SK-N-SH (cell line): ENCODE data around the gene OR2H2. TPM values are rescaled to one million over a fixed set of nuclear protein-coding genes. Genes with fewer than 3 reads are reported as not detected.
A peak's percentile ranks its signal among the peaks of the same experiment; 100 is the strongest.

Source experiments
- CTCF ChIA-PET: fragments of 300-600, 350-600 bp; formaldehyde crosslinking; extraction: SDS; loops from one replicate; lab custom pipeline; 2021; lab: Yijun Ruan, JAX
- POLR2A ChIA-PET: fragments of 350-600 bp; sonication (Branson Sonifier 250); formaldehyde crosslinking; extraction: SDS; loops from one replicate; lab custom pipeline; 2020; ENCODE audit warnings: antibody characterized with exemption, inconsistent platforms; lab: Yijun Ruan, JAX
- DNase-seq: peaks from one replicate; pipeline ENCODE4 v3.0.0; 2012
- H2AFZ ChIP-seq: fragments of 200-600 bp; sonication (generic); 2 replicates; pipeline ENCODE4 v1.8.1; 2016; ENCODE audit warnings: antibody characterized with exemption, mild to moderate bottlenecking, low read depth
- H3F3A ChIP-seq: fragments of 200-600 bp; sonication (generic); replicated peaks from 2 replicates; pipeline ENCODE3; 2016; ENCODE audit warnings: antibody characterized with exemption, mild to moderate bottlenecking; ENCODE audit not compliant: insufficient read depth
- H3K27ac ChIP-seq, 2 experiments: fragments of 200-500 bp in 1 of 2; fragments of 200-600 bp in 1 of 2; sonication (Bioruptor generic) in 1 of 2; sonication (generic), shearing (Covaris generic) in 1 of 2; 2 replicates each; pipeline versions ENCODE4 v1.5.1 to v1.6.1; 2014 to 2016; ENCODE audit warnings: low read depth in 2 of 2, inconsistent platforms in 1 of 2, low read length in 1 of 2, mild to moderate bottlenecking in 1 of 2, mixed read lengths in 1 of 2
- H3K27me3 ChIP-seq: fragments of 200-600 bp; sonication (generic), shearing (Covaris generic); 2 replicates; pipeline ENCODE4 v1.6.1; 2016; ENCODE audit warnings: mixed run types; ENCODE audit not compliant: insufficient read depth
- H3K36me3 ChIP-seq, 2 experiments: fragments of 200-500 bp in 1 of 2; fragments of 200-600 bp in 1 of 2; sonication (Bioruptor generic) in 1 of 2; sonication (generic) in 1 of 2; replicated peaks in 1 of 2; 2 replicates each; pipeline versions ENCODE3 to v1.5.1; 2014 to 2016; ENCODE audit warnings: low read length in 1 of 2, mild to moderate bottlenecking in 1 of 2; ENCODE audit not compliant: insufficient read depth in 2 of 2, control insufficient read depth in 1 of 2
- H3K4me1 ChIP-seq, 2 experiments: fragments of 200-500 bp in 1 of 2; fragments of 200-600 bp in 1 of 2; sonication (Bioruptor generic) in 1 of 2; sonication (generic), shearing (Covaris generic) in 1 of 2; 2 replicates each; pipeline versions ENCODE4 v1.5.1 to v1.6.1; 2014 to 2016; ENCODE audit warnings: low read depth in 1 of 2, low read length in 1 of 2, mixed run types in 1 of 2; ENCODE audit not compliant: insufficient read depth in 2 of 2, control insufficient read depth in 1 of 2
- H3K4me2 ChIP-seq: fragments of 200-600 bp; sonication (generic), shearing (Covaris generic); 2 replicates; pipeline ENCODE4 v1.6.1; 2017; ENCODE audit warnings: mixed run types
- H3K4me3 ChIP-seq, 2 experiments: fragments of 200-500 bp in 1 of 2; fragments of 200-600 bp in 1 of 2; sonication (Bioruptor generic) in 1 of 2; sonication (generic), shearing (Covaris generic) in 1 of 2; 2 replicates each; pipeline versions ENCODE4 v1.5.1 to v1.8.1; 2014 to 2016; ENCODE audit warnings: low read depth in 2 of 2, inconsistent platforms in 1 of 2, low read length in 1 of 2, mild to moderate bottlenecking in 1 of 2, mixed read lengths in 1 of 2, moderate library complexity in 1 of 2
- H3K79me2 ChIP-seq: fragments of 200-600 bp; sonication (generic); 2 replicates; pipeline ENCODE4 v1.8.1; 2017; ENCODE audit warnings: mild to moderate bottlenecking; ENCODE audit not compliant: insufficient read depth
- H3K9ac ChIP-seq: fragments of 200-600 bp; sonication (generic); 2 replicates; pipeline ENCODE4 v1.6.1; 2017; ENCODE audit warnings: mixed run types
- H3K9me2 ChIP-seq: fragments of 200-600 bp; sonication (generic); 2 replicates; pipeline ENCODE4 v1.6.1; 2017; ENCODE audit warnings: mixed run types
- H3K9me3 ChIP-seq: fragments of 200-600 bp; sonication (generic); 2 replicates; pipeline ENCODE4 v1.6.1; 2017; ENCODE audit warnings: mixed run types, mild to moderate bottlenecking, moderate library complexity
- H4K20me1 ChIP-seq: fragments of 200-600 bp; sonication (generic); 2 replicates; pipeline ENCODE4 v1.6.1; 2017; ENCODE audit warnings: mild to moderate bottlenecking, mixed run types; ENCODE audit not compliant: insufficient read depth
- CHD2 ChIP-seq: fragments of 150-350 bp; IDR thresholded peaks from 2 replicates; pipeline ENCODE4 v1.6.1; 2018; ENCODE audit warnings: low read length; ENCODE audit not compliant: partially characterized antibody
- ELF1 ChIP-seq: IDR thresholded peaks from 2 replicates; pipeline ENCODE4 v1.4.0; 2012
- EP300 ChIP-seq, 2 experiments: IDR thresholded peaks; 2 replicates each; pipeline versions ENCODE4 v1.4.0 to v1.6.1; 2012; ENCODE audit warnings: borderline replicate concordance in 1 of 2, low read depth in 1 of 2, low read length in 1 of 2
- EZH2phosphoT487 ChIP-seq: fragments of 200-600 bp; sonication (generic); IDR thresholded peaks from 2 replicates; pipeline ENCODE4 v1.6.1; 2017; ENCODE audit warnings: low read depth, mixed run types, mild to moderate bottlenecking, antibody characterized with exemption, moderate library complexity, borderline replicate concordance
- FOSL2 ChIP-seq: IDR thresholded peaks from 2 replicates; pipeline ENCODE4 v1.4.0; 2012; ENCODE audit warnings: low read depth, mild to moderate bottlenecking, moderate library complexity, borderline replicate concordance
- FOXJ3 ChIP-seq: sonication (generic); formaldehyde crosslinking; IDR thresholded peaks from 2 replicates; pipeline ENCODE4 v1.5.1; 2020; ENCODE audit warnings: mild to moderate bottlenecking, missing genetic modification reagents
- GABPA ChIP-seq: IDR thresholded peaks from 2 replicates; pipeline ENCODE4 v1.4.0; 2012; ENCODE audit warnings: low read depth, mild to moderate bottlenecking
- GATA2 ChIP-seq: sonication (generic); formaldehyde crosslinking; IDR thresholded peaks from 2 replicates; pipeline ENCODE4 v1.5.0; 2020; ENCODE audit warnings: mild to moderate bottlenecking, missing genetic modification reagents
- JUND ChIP-seq: IDR thresholded peaks from 2 replicates; pipeline ENCODE4 v1.4.0; 2012
- MXI1 ChIP-seq: IDR thresholded peaks from 2 replicates; pipeline ENCODE4 v1.6.1; 2012; ENCODE audit warnings: mild to moderate bottlenecking, low read depth, low read length, improper control_type of control experiment
- NRF1 ChIP-seq: IDR thresholded peaks from 2 replicates; pipeline ENCODE4 v1.6.1; 2012; ENCODE audit warnings: low read depth, mild to moderate bottlenecking, low read length
- POLR2AphosphoS5 ChIP-seq: IDR thresholded peaks from 2 replicates; pipeline ENCODE4 v1.6.1; 2012; ENCODE audit warnings: low read depth, low read length
- RCOR1 ChIP-seq: fragments of 150-350 bp; IDR thresholded peaks from 2 replicates; pipeline ENCODE4 v1.6.1; 2017; ENCODE audit warnings: antibody characterized with exemption, low read length
- RXRA ChIP-seq: IDR thresholded peaks from 2 replicates; pipeline ENCODE4 v1.4.0; 2012; ENCODE audit warnings: low read depth, mild to moderate bottlenecking, borderline replicate concordance
- SMC3 ChIP-seq: IDR thresholded peaks from 2 replicates; pipeline ENCODE4 v1.6.1; 2012; ENCODE audit warnings: low read depth, low read length, improper control_type of control experiment
- TEAD4 ChIP-seq: IDR thresholded peaks from 2 replicates; pipeline ENCODE4 v1.4.0; 2012; ENCODE audit warnings: mild to moderate bottlenecking, borderline replicate concordance; ENCODE audit not compliant: insufficient read depth
- USF1 ChIP-seq: IDR thresholded peaks from 2 replicates; pipeline ENCODE4 v1.4.0; 2012; ENCODE audit warnings: low read depth, borderline replicate concordance
- ZBTB33 ChIP-seq: IDR thresholded peaks from 2 replicates; pipeline ENCODE4 v1.4.0; 2012; ENCODE audit warnings: low read depth, borderline replicate concordance
- WGBS: methylation state at CpG from one replicate; pipeline ENCODE4 v1.1.6; 2017; ENCODE audit warnings: low lambda C conversion rate; 5-methylcytosine and 5-hydroxymethylcytosine counted together
- polyA plus RNA-seq, 3 experiments: library from polyadenylated mRNA; depleted of rRNA; stranded (reverse); fragments of >200 nt; gene quantifications; 2 replicates each; pipeline ENCODE4 v1.2.3, GENCODE V29; 2012
- TF ChIP-seq, protein P1 (sequence below): IDR thresholded peaks from 2 replicates; pipeline ENCODE4 v1.4.0; 2012; ENCODE audit warnings: low read depth
- TF ChIP-seq, protein P2 (sequence below): fragments of 200-600 bp; sonication (generic); IDR thresholded peaks from 2 replicates; pipeline ENCODE4 v1.6.1; 2017; ENCODE audit warnings: antibody characterized with exemption, mild to moderate bottlenecking, moderate library complexity
- TF ChIP-seq, protein P3 (sequence below): IDR thresholded peaks from 2 replicates; pipeline ENCODE4; 2012

OR2H2 gene
- polyA plus RNA-seq, 1 of the 3 experiments (the other 2 are of a cell fraction), result not detected

DNA sequence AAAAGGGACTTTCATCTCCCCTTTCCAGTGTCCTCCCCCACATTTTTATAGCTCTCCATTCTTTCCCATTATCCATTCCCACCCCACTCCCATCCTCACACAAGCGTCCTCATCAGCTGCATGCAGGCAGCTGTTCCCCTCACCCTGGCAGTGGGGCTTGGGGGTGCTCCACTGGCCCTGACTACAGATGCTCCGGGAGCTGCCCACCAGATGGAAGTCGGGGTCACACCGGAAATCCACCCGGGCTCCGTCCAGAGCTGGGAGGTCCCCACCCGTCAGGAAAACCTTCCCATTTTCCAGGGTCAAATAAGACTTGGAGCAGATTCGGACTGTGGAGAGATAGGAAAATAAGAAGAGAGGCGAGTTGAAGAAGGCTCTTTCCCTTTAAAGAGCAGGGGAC is 45.4 kb downstream of the OR2H2 start (continued):
- TF ChIP-seq GATA2 (CRISPR knock-in tag), result no peak
- TF ChIP-seq ELF1, result no peak
- no peak for TF ChIP-seq EZH2phosphoT487
- TF ChIP-seq, protein P1, sequence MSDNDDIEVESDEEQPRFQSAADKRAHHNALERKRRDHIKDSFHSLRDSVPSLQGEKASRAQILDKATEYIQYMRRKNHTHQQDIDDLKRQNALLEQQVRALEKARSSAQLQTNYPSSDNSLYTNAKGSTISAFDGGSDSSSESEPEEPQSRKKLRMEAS, result no peak
- TF ChIP-seq TEAD4, result no peak
- no peak for TF ChIP-seq FOSL2

GRCh38 chr6:29631209-29631810 is 46.4 kb downstream of the OR2H2 start:
- Histone ChIP-seq H3K4me3 (peak overlapping the region in 1 of 2 experiments; percentile 90; a peak in 2 of 4 replicates), H3K36me3 (no peaks in the 10 kb centered on the region), H2AFZ (no peak overlapping the region), H3K9ac (no peak overlapping the region; the same call in 1 of the 2 replicates), H3K9me2 (no peaks in the 10 kb centered on the region), H3K4me2 (peak overlapping the region; percentile 92), H3K27ac (no peak overlapping the region), H3K4me1 (peaks cover 16 to 20% of the 10 kb centered on the region in 2 experiments; a peak in 2 of 4 replicates), H3K79me2 (peaks cover 14% of the 10 kb centered on the region; the same call in 1 of the 2 replicates), H3K27me3 (no peaks in the 10 kb centered on the region), H3K9me3 (no peaks in the 10 kb centered on the region), H4K20me1 (no peaks in the 10 kb centered on the region), H3F3A (peaks cover 4% of the 10 kb centered on the region)
- ChIA-PET CTCF (interaction anchor here (3.5 kb wide), 1 partner anchor 20 kb away, joined by 69 read pairs; no protein-coding TSS in a partner anchor), POLR2A (no interaction called here)
- TF ChIP-seq CHD2, result no peak
- TF ChIP-seq FOXJ3 (CRISPR knock-in tag), result no peak
- no peak for TF ChIP-seq EP300 (IDR thresholded peaks at IDR 0.05; ENCODE audit: borderline replicate concordance in 1 of 2, low read depth in 1 of 2, low read length in 1 of 2)
- TF ChIP-seq GABPA, result no peak
- TF ChIP-seq MXI1, result no peak
- TF ChIP-seq, protein P2, sequence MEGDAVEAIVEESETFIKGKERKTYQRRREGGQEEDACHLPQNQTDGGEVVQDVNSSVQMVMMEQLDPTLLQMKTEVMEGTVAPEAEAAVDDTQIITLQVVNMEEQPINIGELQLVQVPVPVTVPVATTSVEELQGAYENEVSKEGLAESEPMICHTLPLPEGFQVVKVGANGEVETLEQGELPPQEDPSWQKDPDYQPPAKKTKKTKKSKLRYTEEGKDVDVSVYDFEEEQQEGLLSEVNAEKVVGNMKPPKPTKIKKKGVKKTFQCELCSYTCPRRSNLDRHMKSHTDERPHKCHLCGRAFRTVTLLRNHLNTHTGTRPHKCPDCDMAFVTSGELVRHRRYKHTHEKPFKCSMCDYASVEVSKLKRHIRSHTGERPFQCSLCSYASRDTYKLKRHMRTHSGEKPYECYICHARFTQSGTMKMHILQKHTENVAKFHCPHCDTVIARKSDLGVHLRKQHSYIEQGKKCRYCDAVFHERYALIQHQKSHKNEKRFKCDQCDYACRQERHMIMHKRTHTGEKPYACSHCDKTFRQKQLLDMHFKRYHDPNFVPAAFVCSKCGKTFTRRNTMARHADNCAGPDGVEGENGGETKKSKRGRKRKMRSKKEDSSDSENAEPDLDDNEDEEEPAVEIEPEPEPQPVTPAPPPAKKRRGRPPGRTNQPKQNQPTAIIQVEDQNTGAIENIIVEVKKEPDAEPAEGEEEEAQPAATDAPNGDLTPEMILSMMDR, result no peak
- TF ChIP-seq ZBTB33, result no peak
- no peak for TF ChIP-seq SMC3
- TF ChIP-seq USF1, result no peak
- TF ChIP-seq POLR2AphosphoS5, result no peak
- TF ChIP-seq RCOR1, result no peak
- no peak for TF ChIP-seq EZH2phosphoT487
- no peak for TF ChIP-seq RXRA
- TF ChIP-seq JUND, result no peak
- TF ChIP-seq, protein P3, sequence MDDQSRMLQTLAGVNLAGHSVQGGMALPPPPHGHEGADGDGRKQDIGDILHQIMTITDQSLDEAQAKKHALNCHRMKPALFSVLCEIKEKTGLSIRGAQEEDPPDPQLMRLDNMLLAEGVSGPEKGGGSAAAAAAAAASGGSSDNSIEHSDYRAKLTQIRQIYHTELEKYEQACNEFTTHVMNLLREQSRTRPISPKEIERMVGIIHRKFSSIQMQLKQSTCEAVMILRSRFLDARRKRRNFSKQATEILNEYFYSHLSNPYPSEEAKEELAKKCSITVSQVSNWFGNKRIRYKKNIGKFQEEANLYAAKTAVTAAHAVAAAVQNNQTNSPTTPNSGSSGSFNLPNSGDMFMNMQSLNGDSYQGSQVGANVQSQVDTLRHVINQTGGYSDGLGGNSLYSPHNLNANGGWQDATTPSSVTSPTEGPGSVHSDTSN, result no peak
- no peak for TF ChIP-seq ELF1
- no peak for TF ChIP-seq TEAD4
- no peak for TF ChIP-seq NRF1
- no peak for TF ChIP-seq FOSL2
- WGBS, result 92% methylated on average over 14 of the region's 14 CpGs
- DNase-seq, result no peak
